H9 (cell line): Measurements from ENCODE around the gene PXDN. TPM values are rescaled to one million over a fixed set of nuclear protein-coding genes. Genes with fewer than 3 reads are reported as not detected.
A peak's percentile ranks its signal among the peaks of the same experiment; 100 is the strongest.

Source experiments
- DNase-seq: peaks from one replicate; pipeline ENCODE4 v3.0.0-alpha.2; 2017
- H2AFZ ChIP-seq: one replicate; pipeline ENCODE4 v1.6.1; 2013; ENCODE audit warnings: mild to moderate bottlenecking, low read length, control low read depth, moderate library complexity
- H2AK5ac ChIP-seq: 2 replicates; pipeline ENCODE4 v1.6.1; 2013; ENCODE audit warnings: low read length, control low read depth, mixed read lengths; ENCODE audit not compliant: insufficient read length
- H2BK120ac ChIP-seq: one replicate; pipeline ENCODE4 v1.6.1; 2013; ENCODE audit warnings: low read depth, mild to moderate bottlenecking, low read length, control low read depth, inconsistent platforms; ENCODE audit not compliant: poor library complexity, severe bottlenecking
- H2BK12ac ChIP-seq: 2 replicates; pipeline ENCODE4 v1.6.1; 2013; ENCODE audit warnings: low read length, control low read depth, mixed read lengths, low read depth; ENCODE audit not compliant: insufficient read length
- H2BK15ac ChIP-seq: 2 replicates; pipeline ENCODE4 v1.6.1; 2013; ENCODE audit warnings: low read depth, low read length, control low read depth
- H2BK20ac ChIP-seq: one replicate; pipeline ENCODE4 v1.6.1; 2013; ENCODE audit warnings: low read depth, mild to moderate bottlenecking, low read length, control low read depth, inconsistent platforms; ENCODE audit not compliant: poor library complexity, severe bottlenecking
- H2BK5ac ChIP-seq: 2 replicates; pipeline ENCODE4 v1.6.1; 2013; ENCODE audit warnings: low read length, control low read depth, mixed read lengths; ENCODE audit not compliant: insufficient read length
- H3K14ac ChIP-seq: 2 replicates; pipeline ENCODE4 v1.6.1; 2013; ENCODE audit warnings: low read length, control low read depth; ENCODE audit not compliant: insufficient read depth
- H3K18ac ChIP-seq: 2 replicates; pipeline ENCODE4 v1.6.1; 2013; ENCODE audit warnings: low read depth, mild to moderate bottlenecking, mixed read lengths, low read length, control low read depth; ENCODE audit not compliant: insufficient read length
- H3K23ac ChIP-seq: 2 replicates; pipeline ENCODE4 v1.6.1; 2013; ENCODE audit warnings: low read length, control low read depth, mixed read lengths, low read depth; ENCODE audit not compliant: insufficient read length
- H3K23me2 ChIP-seq: 2 replicates; pipeline ENCODE4 v1.6.1; 2013; ENCODE audit warnings: low read depth, mild to moderate bottlenecking, mixed read lengths, low read length, control low read depth; ENCODE audit not compliant: insufficient read length, poor library complexity, severe bottlenecking
- H3K27ac ChIP-seq: 2 replicates; pipeline ENCODE4 v1.5.1; 2013; ENCODE audit warnings: low read length, control low read depth, mixed read lengths, low read depth; ENCODE audit not compliant: insufficient read length
- H3K27me3 ChIP-seq: 2 replicates; pipeline ENCODE4 v1.6.1; 2013; ENCODE audit warnings: low read length, control low read depth, inconsistent platforms; ENCODE audit not compliant: insufficient read depth
- H3K4ac ChIP-seq: 2 replicates; pipeline ENCODE4 v1.6.1; 2013; ENCODE audit warnings: low read depth, mild to moderate bottlenecking, control low read depth, inconsistent platforms, low read length, moderate library complexity
- H3K4me1 ChIP-seq: 2 replicates; pipeline ENCODE4 v1.6.1; 2013; ENCODE audit warnings: low read length, control low read depth, inconsistent platforms; ENCODE audit not compliant: insufficient read depth
- H3K4me2 ChIP-seq: 2 replicates; pipeline ENCODE4 v1.6.1; 2013; ENCODE audit warnings: low read length, control low read depth, mixed read lengths; ENCODE audit not compliant: insufficient read length, insufficient read depth
- H3K56ac ChIP-seq: 2 replicates; pipeline ENCODE4 v1.6.1; 2013; ENCODE audit warnings: low read depth, mild to moderate bottlenecking, mixed read lengths, low read length, control low read depth; ENCODE audit not compliant: insufficient read length
- H3K79me1 ChIP-seq: 2 replicates; pipeline ENCODE4 v1.6.1; 2013; ENCODE audit warnings: low read depth, mild to moderate bottlenecking, moderate library complexity, low read length, control low read depth, inconsistent platforms; ENCODE audit not compliant: insufficient read depth, poor library complexity, severe bottlenecking
- H3K79me2 ChIP-seq: 2 replicates; pipeline ENCODE4 v1.6.1; 2013; ENCODE audit warnings: low read length, control low read depth, inconsistent platforms; ENCODE audit not compliant: insufficient read depth
- H3K9ac ChIP-seq: 2 replicates; pipeline ENCODE4 v1.6.1; 2013; ENCODE audit warnings: low read length, control low read depth, mixed read lengths; ENCODE audit not compliant: insufficient read length; ENCODE audit errors: extremely low read depth
- H3K9me3 ChIP-seq: one replicate; pipeline ENCODE4 v1.6.1; 2013; ENCODE audit warnings: low read depth, low read length, inconsistent platforms; ENCODE audit not compliant: control insufficient read depth
- H3T11ph ChIP-seq: one replicate; pipeline ENCODE4 v1.6.1; 2013; ENCODE audit warnings: mild to moderate bottlenecking, low read length, control low read depth, inconsistent platforms
- H4K20me1 ChIP-seq: one replicate; pipeline ENCODE4 v1.6.1; 2013; ENCODE audit not compliant: control insufficient read depth, insufficient read length, insufficient read depth
- H4K5ac ChIP-seq: 2 replicates; pipeline ENCODE4 v1.6.1; 2013; ENCODE audit warnings: low read depth, mild to moderate bottlenecking, mixed read lengths, low read length, control low read depth; ENCODE audit not compliant: insufficient read length
- H4K8ac ChIP-seq: replicated peaks from 2 replicates; pipeline ENCODE4 v1.6.1; 2013; ENCODE audit warnings: low read length, control low read depth, mixed read lengths, low read depth; ENCODE audit not compliant: insufficient read length
- H4K91ac ChIP-seq: 2 replicates; pipeline ENCODE4 v1.6.1; 2013; ENCODE audit warnings: low read depth, mild to moderate bottlenecking, moderate library complexity, mixed read lengths, low read length, control low read depth; ENCODE audit not compliant: insufficient read length
- H3K27ac Mint-ChIP-seq, 3 experiments: 2 replicates in 2 of 3; 3 replicates in 1 of 3; pipeline ENCODE4 v1.8.0; 2020 to 2021; ENCODE audit warnings: mixed read lengths in 3 of 3, mild to moderate bottlenecking in 1 of 3, moderate library complexity in 1 of 3
- H3K27me3 Mint-ChIP-seq: 2 replicates; pipeline ENCODE4 v1.8.0; 2021; ENCODE audit warnings: low read depth, mild to moderate bottlenecking, moderate library complexity, mixed read lengths
- H3K36me3 Mint-ChIP-seq, 3 experiments: 2 replicates in 2 of 3; 3 replicates in 1 of 3; pipeline ENCODE4 v1.8.0; 2020 to 2021; ENCODE audit warnings: low read depth in 3 of 3, mixed read lengths in 3 of 3; ENCODE audit not compliant: insufficient read depth in 1 of 3
- H3K4me1 Mint-ChIP-seq, 2 experiments: 2 replicates each; pipeline ENCODE4 v1.8.0; 2020; ENCODE audit warnings: mixed read lengths in 2 of 2
- H3K4me3 Mint-ChIP-seq, 2 experiments: 2 replicates in 1 of 2; 3 replicates in 1 of 2; pipeline ENCODE4 v1.8.0; 2020 to 2021; ENCODE audit warnings: mild to moderate bottlenecking in 2 of 2, mixed read lengths in 2 of 2, moderate library complexity in 1 of 2
- H3K9me3 Mint-ChIP-seq, 2 experiments: 2 replicates in 1 of 2; 3 replicates in 1 of 2; pipeline ENCODE4 v1.8.0; 2020; ENCODE audit warnings: mild to moderate bottlenecking in 2 of 2, mixed read lengths in 2 of 2, moderate library complexity in 1 of 2
- CTCF ChIP-seq: fragments of 200-600 bp; sonication (generic); conservative IDR thresholded peaks from 3 replicates; pipeline ENCODE4 v1.8.0; 2021; ENCODE audit warnings: antibody characterized with exemption, mild to moderate bottlenecking
- WGBS: extraction: QIAGEN DNeasy Blood & Tissue Kit; methylation state at CpG from one replicate; pipeline ENCODE4 v1.1.7; 2013; ENCODE audit warnings: missing lambda C conversion rate, low lambda C conversion rate, mixed read lengths; ENCODE audit not compliant: insufficient read length; ENCODE audit errors: extremely low coverage; 5-methylcytosine and 5-hydroxymethylcytosine counted together
- total RNA-seq: library from RNA; stranded (reverse); gene quantifications from 2 replicates; pipeline ENCODE4 v1.2.1, GENCODE V29; 2021

The PXDN gene
- total RNA-seq, 1 experiment from 2014 or later, result 146 TPM

- no peak for TF ChIP-seq CTCF
- no peaks in the 10 kb centered on the region for H3K9me3 ChIP-seq
- H4K20me1 ChIP-seq, result no peaks in the 10 kb centered on the region
- H3K79me1 ChIP-seq, result no peaks in the 10 kb centered on the region
- Mint-ChIP-seq H3K27me3 (no peaks in the 10 kb centered on the region; the same call in 1 of the 2 replicates), H3K36me3 (peaks cover 0 to 5% (median under 1%) of the 10 kb centered on the region in 3 experiments; a peak in 4 of 7 replicates), H3K9me3 (peaks cover under 1 to 1% of the 10 kb centered on the region in 2 experiments; a peak in 2 of 5 replicates), H3K4me1 (peaks cover 20 to 23% of the 10 kb centered on the region in 2 experiments), H3K27ac (no peak overlapping the region), H3K4me3 (no peak overlapping the region)
- peaks cover 3% of the 10 kb centered on the region; the same call in 1 of the 2 replicates for H3K4me1 ChIP-seq
- H3K9ac ChIP-seq, result no peak overlapping the region
- no peak overlapping the region for H3K23ac ChIP-seq
- no peak overlapping the region for H3K4ac ChIP-seq
- no peak overlapping the region for H3K4me2 ChIP-seq
- no peak overlapping the region for H2BK5ac ChIP-seq
- H3K27ac ChIP-seq, result no peak overlapping the region
- H3K27me3 ChIP-seq, result no peaks in the 10 kb centered on the region
- H3K79me2 ChIP-seq, result no peaks in the 10 kb centered on the region
- H2BK20ac ChIP-seq, result no peak overlapping the region
- H3K56ac ChIP-seq, result no peak overlapping the region
- no peak overlapping the region for H4K8ac ChIP-seq
- H3K18ac ChIP-seq, result no peak overlapping the region
- H2BK120ac ChIP-seq, result no peak overlapping the region
- no peak overlapping the region for H2BK12ac ChIP-seq
- no peak overlapping the region for H2AK5ac ChIP-seq
- no CpG with 5 or more reads among the region's 17 CpGs for WGBS
- no peak overlapping the region for H3T11ph ChIP-seq
- H3K14ac ChIP-seq, result no peak overlapping the region
- DNase-seq, result peak; percentile 26
- H2AFZ ChIP-seq, result no peak overlapping the region
- H4K91ac ChIP-seq, result no peak overlapping the region
- H4K5ac ChIP-seq, result no peak overlapping the region
- no peaks in the 10 kb centered on the region for H3K23me2 ChIP-seq
- H2BK15ac ChIP-seq, result no peak overlapping the region
These were observed 157.1 kb downstream of the PXDN start for GRCh38 chr2:1586923-1587840.
